ENCODE results near the gene OLFML2B.

Gene OLFML2B

GRCh38 chr1:162007466-162007865, 16.2 kb downstream of the OLFML2B start:
- Mint-ChIP-seq H3K4me3 (no peak overlapping the region), H3K27me3 (peaks cover 11% of the 10 kb centered on the region), H3K9me3 (no peaks in the 10 kb centered on the region), H3K4me1 (ENCODE audit: low read depth) (peaks cover 10% of the 10 kb centered on the region), H3K27ac (no peak overlapping the region), H3K36me3 (ENCODE audit: low read depth) (no peaks in the 10 kb centered on the region)
- no peak for DNase-seq

GRCh38 chr1:162006081-162006480, 17.6 kb downstream of the OLFML2B start:
- peaks cover 10% of the 10 kb centered on the region for H3K4me1 Mint-ChIP-seq (ENCODE audit: low read depth)
- no peak for DNase-seq
- no peaks in the 10 kb centered on the region for H3K9me3 Mint-ChIP-seq
- peaks cover 11% of the 10 kb centered on the region for H3K27me3 Mint-ChIP-seq
- H3K27ac Mint-ChIP-seq = no peak overlapping the region
- no peak overlapping the region for H3K4me3 Mint-ChIP-seq
- H3K36me3 Mint-ChIP-seq (ENCODE audit: low read depth) = no peaks in the 10 kb centered on the region

- Mint-ChIP-seq H3K9me3 (no peaks in the 10 kb centered on the region), H3K27ac (no peak overlapping the region), H3K4me3 (no peak overlapping the region), H3K36me3 (ENCODE audit: low read depth) (no peaks in the 10 kb centered on the region), H3K4me1 (ENCODE audit: low read depth) (peaks cover 10% of the 10 kb centered on the region), H3K27me3 (peaks cover 11% of the 10 kb centered on the region)
- DNase-seq = no peak
These were observed 19.2 kb downstream of the OLFML2B start for GRCh38 chr1:162004441-162004950.

- Mint-ChIP-seq H3K27ac (no peak overlapping the region), H3K4me1 (ENCODE audit: low read depth) (peaks cover 10% of the 10 kb centered on the region), H3K4me3 (no peak overlapping the region), H3K27me3 (peaks cover 11% of the 10 kb centered on the region), H3K9me3 (no peaks in the 10 kb centered on the region), H3K36me3 (ENCODE audit: low read depth) (no peaks in the 10 kb centered on the region)
- no peak for DNase-seq
These were observed 19.8 kb downstream of the OLFML2B start for GRCh38 chr1:162003830-162004215.

GRCh38 chr1:162003061-162003829, 20.4 kb downstream of the OLFML2B start:
- Mint-ChIP-seq H3K27me3 (peaks cover 11% of the 10 kb centered on the region), H3K4me1 (ENCODE audit: low read depth) (peaks cover 10% of the 10 kb centered on the region), H3K27ac (no peak overlapping the region), H3K9me3 (no peaks in the 10 kb centered on the region), H3K4me3 (no peak overlapping the region), H3K36me3 (ENCODE audit: low read depth) (no peaks in the 10 kb centered on the region)
- DNase-seq = no peak

- Mint-ChIP-seq H3K4me1 (ENCODE audit: low read depth) (peaks cover 10% of the 10 kb centered on the region), H3K27me3 (peaks cover 11% of the 10 kb centered on the region)
These were observed 23.6 kb downstream of the OLFML2B start for GRCh38 chr1:162000053-162000420.

GRCh38 chr1:161999301-162000052, 24.2 kb downstream of the OLFML2B start:
- no peaks in the 10 kb centered on the region for H3K36me3 Mint-ChIP-seq (ENCODE audit: low read depth)
- DNase-seq = no peak
- H3K4me1 Mint-ChIP-seq (ENCODE audit: low read depth) = peaks cover 5% of the 10 kb centered on the region
- H3K27me3 Mint-ChIP-seq = peaks cover 6% of the 10 kb centered on the region
- H3K27ac Mint-ChIP-seq = no peak overlapping the region
- no peaks in the 10 kb centered on the region for H3K9me3 Mint-ChIP-seq
- H3K4me3 Mint-ChIP-seq = no peak overlapping the region

More at GRCh38 chr1:162000053-162000420, 23.6 kb downstream of the OLFML2B start:
- no peak for DNase-seq
- Mint-ChIP-seq H3K4me3 (no peak overlapping the region), H3K27ac (no peak overlapping the region), H3K9me3 (no peaks in the 10 kb centered on the region), H3K36me3 (ENCODE audit: low read depth) (no peaks in the 10 kb centered on the region)

GRCh38 chr1:161998811-161999210, 24.9 kb downstream of the OLFML2B start:
- peaks cover 4% of the 10 kb centered on the region for H3K27me3 Mint-ChIP-seq
- H3K9me3 Mint-ChIP-seq = no peaks in the 10 kb centered on the region
- H3K4me1 Mint-ChIP-seq (ENCODE audit: low read depth) = peaks cover 4% of the 10 kb centered on the region
- no peak overlapping the region for H3K27ac Mint-ChIP-seq
- no peak overlapping the region for H3K4me3 Mint-ChIP-seq
- H3K36me3 Mint-ChIP-seq (ENCODE audit: low read depth) = no peaks in the 10 kb centered on the region
- DNase-seq = no peak

- DNase-seq = no peak
- Mint-ChIP-seq H3K9me3 (no peaks in the 10 kb centered on the region), H3K4me3 (no peak overlapping the region), H3K27ac (no peak overlapping the region), H3K4me1 (ENCODE audit: low read depth) (no peaks in the 10 kb centered on the region), H3K36me3 (ENCODE audit: low read depth) (no peaks in the 10 kb centered on the region), H3K27me3 (no peaks in the 10 kb centered on the region)
These were observed 26.5 kb downstream of the OLFML2B start for GRCh38 chr1:161997152-161997551.

- no peak for DNase-seq
- H3K4me1 Mint-ChIP-seq (ENCODE audit: low read depth) = no peaks in the 10 kb centered on the region
- no peak overlapping the region for H3K4me3 Mint-ChIP-seq
- H3K36me3 Mint-ChIP-seq (ENCODE audit: low read depth) = no peaks in the 10 kb centered on the region
- no peaks in the 10 kb centered on the region for H3K27me3 Mint-ChIP-seq
- no peaks in the 10 kb centered on the region for H3K9me3 Mint-ChIP-seq
- H3K27ac Mint-ChIP-seq = no peak overlapping the region
These were observed 29.4 kb downstream of the OLFML2B start for GRCh38 chr1:161994175-161994668.

GRCh38 chr1:161993576-161993975, 30.1 kb downstream of the OLFML2B start:
- Mint-ChIP-seq H3K27ac (no peak overlapping the region), H3K4me3 (no peak overlapping the region), H3K9me3 (no peaks in the 10 kb centered on the region), H3K4me1 (ENCODE audit: low read depth) (peaks cover 4% of the 10 kb centered on the region), H3K36me3 (ENCODE audit: low read depth) (no peaks in the 10 kb centered on the region), H3K27me3 (no peaks in the 10 kb centered on the region)
- DNase-seq = no peak

GRCh38 chr1:161989786-161990185, 33.9 kb downstream of the OLFML2B start:
- H3K9me3 Mint-ChIP-seq = peaks cover 4% of the 10 kb centered on the region
- H3K27me3 Mint-ChIP-seq = no peaks in the 10 kb centered on the region
- no peaks in the 10 kb centered on the region for H3K36me3 Mint-ChIP-seq (ENCODE audit: low read depth)
- no peak overlapping the region for H3K27ac Mint-ChIP-seq
- H3K4me3 Mint-ChIP-seq = no peak overlapping the region
- DNase-seq = no peak
- peaks cover 4% of the 10 kb centered on the region for H3K4me1 Mint-ChIP-seq (ENCODE audit: low read depth)

GRCh38 chr1:161989108-161989507, 34.6 kb downstream of the OLFML2B start:
- H3K27me3 Mint-ChIP-seq = no peaks in the 10 kb centered on the region
- no peaks in the 10 kb centered on the region for H3K36me3 Mint-ChIP-seq (ENCODE audit: low read depth)
- H3K4me1 Mint-ChIP-seq (ENCODE audit: low read depth) = peaks cover 4% of the 10 kb centered on the region
- DNase-seq = no peak
- peaks cover 4% of the 10 kb centered on the region for H3K9me3 Mint-ChIP-seq
- H3K27ac Mint-ChIP-seq = no peak overlapping the region
- no peak overlapping the region for H3K4me3 Mint-ChIP-seq

GRCh38 chr1:161988413-161988812, 35.3 kb downstream of the OLFML2B start:
- no peaks in the 10 kb centered on the region for H3K36me3 Mint-ChIP-seq (ENCODE audit: low read depth)
- no peaks in the 10 kb centered on the region for H3K27me3 Mint-ChIP-seq
- peaks cover 4% of the 10 kb centered on the region for H3K9me3 Mint-ChIP-seq
- H3K4me3 Mint-ChIP-seq = no peak overlapping the region
- no peak for DNase-seq
- peaks cover 4% of the 10 kb centered on the region for H3K4me1 Mint-ChIP-seq (ENCODE audit: low read depth)
- H3K27ac Mint-ChIP-seq = no peak overlapping the region

- Mint-ChIP-seq H3K27ac (no peak overlapping the region), H3K4me3 (no peak overlapping the region), H3K9me3 (peaks cover 4% of the 10 kb centered on the region), H3K36me3 (ENCODE audit: low read depth) (no peaks in the 10 kb centered on the region), H3K4me1 (ENCODE audit: low read depth) (peaks cover 4% of the 10 kb centered on the region), H3K27me3 (no peaks in the 10 kb centered on the region)
- DNase-seq = no peak
These were observed 35.8 kb downstream of the OLFML2B start for GRCh38 chr1:161987872-161988271.

Measured in activated T-cell treated with anti-CD3 and anti-CD28 coated beads, Interleukin-2, amount 50 U/mL, for 24 hours (primary cell).